SK-N-SH (cell line): ENCODE measurements around the gene GNAZ.

Experiments used
- CTCF ChIP-seq: fragments of 200-600 bp; sonication (generic); IDR thresholded peaks from 2 replicates; pipeline ENCODE4 v1.6.1; 2017; ENCODE audit warnings: antibody characterized with exemption, mild to moderate bottlenecking, moderate library complexity
- ELF1 ChIP-seq: IDR thresholded peaks from 2 replicates; pipeline ENCODE4 v1.4.0; 2012
- GATA2 ChIP-seq: sonication (generic); formaldehyde crosslinking; IDR thresholded peaks from 2 replicates; pipeline ENCODE4 v1.5.0; 2020; ENCODE audit warnings: mild to moderate bottlenecking, missing genetic modification reagents
- USF2 ChIP-seq: fragments of 150-350 bp; IDR thresholded peaks from 2 replicates; pipeline ENCODE4 v1.6.1; 2017; ENCODE audit warnings: antibody characterized with exemption, low read length, low read depth, borderline replicate concordance

- TF ChIP-seq USF2 = no peak
- TF ChIP-seq GATA2 (CRISPR knock-in tag) = no peak
- no peak for TF ChIP-seq CTCF
- no peak for TF ChIP-seq ELF1
Observed at GRCh38 chr22:23104187-23104971, 34.1 kb downstream of the GNAZ start.
